WTC11 (cell line): Measurements from ENCODE around the gene CCDC124. TPM values are rescaled to one million over a fixed set of nuclear protein-coding genes. Genes with fewer than 3 reads are reported as not detected.

Experiments
- ATAC-seq: fragments of 200-7000 bp; cut with Tn5 transposase; 2 replicates; pipeline ENCODE4 v1.10.0; 2021; ENCODE audit warnings: mild to moderate bottlenecking, moderate library complexity
- CTCF ChIA-PET: fragments of 300-600 bp; sonication (Branson Sonifier 250); formaldehyde crosslinking; loops from one replicate; lab custom pipeline; 2021; ENCODE audit warnings: antibody characterized with exemption; lab: Charles Lee
- POLR2A ChIA-PET: fragments of 350-600 bp; sonication (Branson Sonifier 250); formaldehyde crosslinking; loops from one replicate; lab custom pipeline; 2021; ENCODE audit warnings: antibody characterized with exemption; lab: Charles Lee
- DNase-seq: peaks from one replicate; pipeline ENCODE4 v3.0.0; 2021; ENCODE audit warnings: low spot score
- H3K27ac Mint-ChIP-seq: 2 replicates; pipeline ENCODE4 v1.8.0; 2021; ENCODE audit warnings: mixed read lengths
- H3K27me3 Mint-ChIP-seq: 2 replicates; pipeline ENCODE4 v1.8.0; 2021; ENCODE audit warnings: low read depth, mild to moderate bottlenecking, moderate library complexity, mixed read lengths
- H3K36me3 Mint-ChIP-seq: 2 replicates; pipeline ENCODE4 v1.8.0; 2021; ENCODE audit warnings: mixed read lengths
- H3K4me1 Mint-ChIP-seq: 2 replicates; pipeline ENCODE4 v1.8.0; 2022; ENCODE audit warnings: mixed read lengths
- H3K4me3 Mint-ChIP-seq: 2 replicates; pipeline ENCODE4 v1.8.0; 2021; ENCODE audit warnings: mild to moderate bottlenecking, moderate library complexity, mixed read lengths
- H3K9me3 Mint-ChIP-seq: 2 replicates; pipeline ENCODE4 v1.8.0; 2021; ENCODE audit warnings: mixed read lengths
- ATF1 ChIP-seq: sonication (generic); formaldehyde crosslinking; IDR thresholded peaks from 2 replicates; pipeline ENCODE4 v1.8.1; 2023; ENCODE audit warnings: mild to moderate bottlenecking, moderate library complexity, missing genetic modification reagents
- E2F1 ChIP-seq: sonication (generic); formaldehyde crosslinking; IDR thresholded peaks from 2 replicates; pipeline ENCODE4 v1.8.0; 2022; ENCODE audit warnings: mild to moderate bottlenecking, missing genetic modification reagents
- FOXK1 ChIP-seq: sonication (generic); formaldehyde crosslinking; IDR thresholded peaks from 2 replicates; pipeline ENCODE4 v1.8.0; 2022; ENCODE audit warnings: mild to moderate bottlenecking, moderate library complexity, missing genetic modification reagents
- GTF2I ChIP-seq: fragments of 250-450 bp; sonication (Bioruptor Pico); conservative IDR thresholded peaks from 2 replicates; pipeline ENCODE4 v1.4.0; 2021; ENCODE audit warnings: mild to moderate bottlenecking
- HMGA2 ChIP-seq: fragments of 250-450 bp; sonication (Bioruptor Pico); IDR thresholded peaks from 2 replicates; pipeline ENCODE4 v1.4.0; 2021; ENCODE audit warnings: mild to moderate bottlenecking, moderate library complexity
- JUN ChIP-seq: sonication (generic); formaldehyde crosslinking; IDR thresholded peaks from 2 replicates; pipeline ENCODE4 v1.8.0; 2023; ENCODE audit warnings: mild to moderate bottlenecking, missing genetic modification reagents
- MYBL2 ChIP-seq: sonication (generic); formaldehyde crosslinking; IDR thresholded peaks from 2 replicates; pipeline ENCODE4 v1.8.1; 2023; ENCODE audit warnings: mild to moderate bottlenecking, moderate library complexity, missing genetic modification reagents
- NR2C2 ChIP-seq: sonication (generic); formaldehyde crosslinking; IDR thresholded peaks from 2 replicates; pipeline ENCODE4 v1.8.0; 2022; ENCODE audit warnings: mild to moderate bottlenecking, missing genetic modification reagents
- PRDM15 ChIP-seq: sonication (generic); formaldehyde crosslinking; IDR thresholded peaks from 2 replicates; pipeline ENCODE4 v1.8.0; 2022; ENCODE audit warnings: missing genetic modification reagents
- PRRX2 ChIP-seq: fragments of 250-450 bp; sonication (Bioruptor Pico); IDR thresholded peaks from 2 replicates; pipeline ENCODE4 v1.8.0; 2021; ENCODE audit warnings: mild to moderate bottlenecking
- RELA ChIP-seq: sonication (generic); formaldehyde crosslinking; IDR thresholded peaks from 2 replicates; pipeline ENCODE4 v1.8.1; 2022; ENCODE audit warnings: missing genetic modification reagents, mild to moderate bottlenecking, borderline replicate concordance
- SMAD3 ChIP-seq: sonication (generic); formaldehyde crosslinking; IDR thresholded peaks from 2 replicates; pipeline ENCODE4 v1.8.0; 2022; ENCODE audit warnings: missing genetic modification reagents, mild to moderate bottlenecking, borderline replicate concordance
- SOX15 ChIP-seq: fragments of 250-450 bp; sonication (Bioruptor Pico); IDR thresholded peaks from 2 replicates; pipeline ENCODE4 v1.9.0; 2021; ENCODE audit warnings: mild to moderate bottlenecking
- ZMAT4 ChIP-seq: fragments of 250-450 bp; sonication (Bioruptor Pico); IDR thresholded peaks from 2 replicates; pipeline ENCODE4 v1.9.0; 2021; ENCODE audit warnings: mild to moderate bottlenecking
- ZNF121 ChIP-seq: sonication (generic); formaldehyde crosslinking; IDR thresholded peaks from 2 replicates; pipeline ENCODE4 v1.8.0; 2023; ENCODE audit warnings: missing genetic modification reagents
- ZNF138 ChIP-seq: sonication (generic); formaldehyde crosslinking; conservative IDR thresholded peaks from 2 replicates; pipeline ENCODE4 v1.8.1; 2022; ENCODE audit warnings: mild to moderate bottlenecking, moderate library complexity, missing genetic modification reagents
- ZNF423 ChIP-seq: fragments of 250-450 bp; sonication (Bioruptor Pico); IDR thresholded peaks from 2 replicates; pipeline ENCODE4 v2.1.2; 2022; ENCODE audit warnings: mild to moderate bottlenecking, moderate library complexity
- total RNA-seq: library from RNA; stranded (reverse); gene quantifications from 3 replicates; pipeline ENCODE4 v1.2.3, GENCODE V29; 2021
- TF ChIP-seq, protein P1 (sequence below): fragments of 250-450 bp; sonication (Bioruptor Pico); IDR thresholded peaks from 2 replicates; pipeline ENCODE4 v1.9.0; 2021; ENCODE audit warnings: mild to moderate bottlenecking

CCDC124 gene
- total RNA-seq, 1 experiment from 2014 or later = 156 TPM

- no peaks in the 10 kb centered on the region for H3K36me3 Mint-ChIP-seq
- peak overlapping the region; percentile 79 for H3K4me3 Mint-ChIP-seq
- peaks cover 12% of the 10 kb centered on the region for H3K4me1 Mint-ChIP-seq
- CTCF ChIA-PET = interaction anchor here (0.6 to 2.8 kb wide), 8 partner anchors 20 to 362 kb away, joined by 3 to 10 read pairs (median 4); partner anchors contain the start of gene CCDC124
- peaks cover 14% of the 10 kb centered on the region for H3K27me3 Mint-ChIP-seq
- POLR2A ChIA-PET = interaction anchor here (0.6 kb wide), 1 partner anchor 401 kb away, joined by 3 read pairs; no protein-coding TSS in a partner anchor
- TF ChIP-seq ZNF423 (CRISPR knock-in tag) = peak; percentile 79
- TF ChIP-seq PRDM15 (CRISPR knock-in tag) = peak; percentile 33; the same call in 1 of the 2 replicates
- TF ChIP-seq JUN (CRISPR knock-in tag) = no peak
- no peaks in the 10 kb centered on the region for H3K9me3 Mint-ChIP-seq
- no peak for ATAC-seq
- no peak overlapping the region for H3K27ac Mint-ChIP-seq
- no peak for DNase-seq
These were observed 34.6 kb downstream of the CCDC124 start for GRCh38 chr19:17967257-17968051.

GRCh38 chr19:17968362-17968761 lies 35.5 kb downstream of the CCDC124 start:
- POLR2A ChIA-PET = interaction anchor here (0.6 kb wide), 1 partner anchor 109 kb away, joined by 16 read pairs; no protein-coding TSS in a partner anchor
- H3K27ac Mint-ChIP-seq = no peak overlapping the region
- no peak for ATAC-seq
- no peaks in the 10 kb centered on the region for H3K36me3 Mint-ChIP-seq
- H3K27me3 Mint-ChIP-seq = peaks cover 14% of the 10 kb centered on the region
- TF ChIP-seq HMGA2 (CRISPR knock-in tag) (no peak), NR2C2 (CRISPR knock-in tag) (no peak), SMAD3 (CRISPR knock-in tag) (no peak), E2F1 (CRISPR knock-in tag) (no peak), ZMAT4 (CRISPR knock-in tag) (no peak), PRRX2 (CRISPR knock-in tag) (no peak), ATF1 (CRISPR knock-in tag) (no peak), RELA (no peak), ZNF138 (no peak), FOXK1 (CRISPR knock-in tag) (no peak), SOX15 (no peak), GTF2I (CRISPR knock-in tag) (no peak), ZNF121 (no peak), MYBL2 (CRISPR knock-in tag) (no peak)
- TF ChIP-seq, protein P1, sequence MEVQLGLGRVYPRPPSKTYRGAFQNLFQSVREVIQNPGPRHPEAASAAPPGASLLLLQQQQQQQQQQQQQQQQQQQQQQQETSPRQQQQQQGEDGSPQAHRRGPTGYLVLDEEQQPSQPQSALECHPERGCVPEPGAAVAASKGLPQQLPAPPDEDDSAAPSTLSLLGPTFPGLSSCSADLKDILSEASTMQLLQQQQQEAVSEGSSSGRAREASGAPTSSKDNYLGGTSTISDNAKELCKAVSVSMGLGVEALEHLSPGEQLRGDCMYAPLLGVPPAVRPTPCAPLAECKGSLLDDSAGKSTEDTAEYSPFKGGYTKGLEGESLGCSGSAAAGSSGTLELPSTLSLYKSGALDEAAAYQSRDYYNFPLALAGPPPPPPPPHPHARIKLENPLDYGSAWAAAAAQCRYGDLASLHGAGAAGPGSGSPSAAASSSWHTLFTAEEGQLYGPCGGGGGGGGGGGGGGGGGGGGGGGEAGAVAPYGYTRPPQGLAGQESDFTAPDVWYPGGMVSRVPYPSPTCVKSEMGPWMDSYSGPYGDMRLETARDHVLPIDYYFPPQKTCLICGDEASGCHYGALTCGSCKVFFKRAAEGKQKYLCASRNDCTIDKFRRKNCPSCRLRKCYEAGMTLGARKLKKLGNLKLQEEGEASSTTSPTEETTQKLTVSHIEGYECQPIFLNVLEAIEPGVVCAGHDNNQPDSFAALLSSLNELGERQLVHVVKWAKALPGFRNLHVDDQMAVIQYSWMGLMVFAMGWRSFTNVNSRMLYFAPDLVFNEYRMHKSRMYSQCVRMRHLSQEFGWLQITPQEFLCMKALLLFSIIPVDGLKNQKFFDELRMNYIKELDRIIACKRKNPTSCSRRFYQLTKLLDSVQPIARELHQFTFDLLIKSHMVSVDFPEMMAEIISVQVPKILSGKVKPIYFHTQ (CRISPR knock-in tag) = no peak
- TF ChIP-seq, all 79 proteins: peak for 0
- H3K9me3 Mint-ChIP-seq = no peaks in the 10 kb centered on the region
- CTCF ChIA-PET = interaction anchor here (1.0 to 1.6 kb wide), 4 partner anchors 21 to 145 kb away, joined by 3 to 5 read pairs (median 4); no protein-coding TSS in a partner anchor
- peaks cover 10% of the 10 kb centered on the region for H3K4me1 Mint-ChIP-seq
- H3K4me3 Mint-ChIP-seq = no peak overlapping the region
- DNase-seq = no peak
